ENCODE data around the gene PHF14.

DNA sequence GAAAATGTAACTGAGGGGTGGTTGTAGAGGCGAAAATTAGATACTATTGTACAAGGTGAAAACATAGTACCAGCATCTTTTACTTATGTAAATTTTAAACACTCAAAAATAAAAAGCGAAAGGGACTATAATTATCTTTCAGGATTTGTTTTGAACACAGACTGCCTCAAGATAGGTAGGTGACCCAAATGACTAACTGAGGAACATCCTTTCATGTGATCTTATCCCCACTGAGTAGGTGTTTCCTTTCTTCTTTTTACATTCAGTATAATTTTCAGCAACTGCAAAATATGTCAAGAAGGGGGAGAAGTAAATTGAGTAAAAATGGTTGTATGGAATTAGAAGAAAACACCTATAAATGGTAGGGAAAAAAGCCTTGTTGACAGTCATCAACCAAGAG lies 236.7 kb downstream of the PHF14 start:
- TF ChIP-seq, protein P1, sequence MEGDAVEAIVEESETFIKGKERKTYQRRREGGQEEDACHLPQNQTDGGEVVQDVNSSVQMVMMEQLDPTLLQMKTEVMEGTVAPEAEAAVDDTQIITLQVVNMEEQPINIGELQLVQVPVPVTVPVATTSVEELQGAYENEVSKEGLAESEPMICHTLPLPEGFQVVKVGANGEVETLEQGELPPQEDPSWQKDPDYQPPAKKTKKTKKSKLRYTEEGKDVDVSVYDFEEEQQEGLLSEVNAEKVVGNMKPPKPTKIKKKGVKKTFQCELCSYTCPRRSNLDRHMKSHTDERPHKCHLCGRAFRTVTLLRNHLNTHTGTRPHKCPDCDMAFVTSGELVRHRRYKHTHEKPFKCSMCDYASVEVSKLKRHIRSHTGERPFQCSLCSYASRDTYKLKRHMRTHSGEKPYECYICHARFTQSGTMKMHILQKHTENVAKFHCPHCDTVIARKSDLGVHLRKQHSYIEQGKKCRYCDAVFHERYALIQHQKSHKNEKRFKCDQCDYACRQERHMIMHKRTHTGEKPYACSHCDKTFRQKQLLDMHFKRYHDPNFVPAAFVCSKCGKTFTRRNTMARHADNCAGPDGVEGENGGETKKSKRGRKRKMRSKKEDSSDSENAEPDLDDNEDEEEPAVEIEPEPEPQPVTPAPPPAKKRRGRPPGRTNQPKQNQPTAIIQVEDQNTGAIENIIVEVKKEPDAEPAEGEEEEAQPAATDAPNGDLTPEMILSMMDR (IDR thresholded peaks at IDR 0.05) = no peak
- TF ChIP-seq POLR2A (IDR thresholded peaks at IDR 0.05) = no peak
